Activated CD8-positive, alpha-beta memory T cell treated with anti-CD3 and anti-CD28 coated beads for 4 hours (primary cell): Measurements from ENCODE around the gene EIF2S2.

Experiments
- DNase-seq, 2 donors: peaks; one replicate each; pipeline ENCODE4 v3.0.0-alpha.2; 2020; ENCODE audit warnings: low read depth in 2 of 2

Gene EIF2S2

GRCh38 chr20:34122274-34122980, 10.4 kb upstream of the EIF2S2 start:
- DNase-seq: no peak

- no peak for DNase-seq
Observed at GRCh38 chr20:34120213-34120612, 8.2 kb upstream of the EIF2S2 start.

- DNase-seq: no peak
Observed at GRCh38 chr20:34115232-34115631, 3.2 kb upstream of the EIF2S2 start.

- no peak for DNase-seq
Observed at GRCh38 chr20:34114809-34115208, 2.8 kb upstream of the EIF2S2 start.

- DNase-seq: no peak
Observed at GRCh38 chr20:34112600-34113101, 608 bp upstream of the EIF2S2 start.

- DNase-seq: no peak
Observed at GRCh38 chr20:34110745-34111641, 1.1 kb downstream of the EIF2S2 start.

GRCh38 chr20:34110025-34110744, 1.9 kb downstream of the EIF2S2 start:
- DNase-seq: no peak

- no peak for DNase-seq
Observed at GRCh38 chr20:34109442-34109841, 2.6 kb downstream of the EIF2S2 start.

GRCh38 chr20:34108616-34109174, 3.3 kb downstream of the EIF2S2 start:
- no peak for DNase-seq

GRCh38 chr20:34105978-34106675, 5.9 kb downstream of the EIF2S2 start:
- DNase-seq: no peak

- DNase-seq: no peak
Observed at GRCh38 chr20:34104059-34104458, 8.0 kb downstream of the EIF2S2 start.

GRCh38 chr20:34102342-34102741, 9.7 kb downstream of the EIF2S2 start:
- DNase-seq: no peak

- no peak for DNase-seq
Observed at GRCh38 chr20:34100576-34100975, 11.5 kb downstream of the EIF2S2 start.

- DNase-seq: no peak
Observed at GRCh38 chr20:34099675-34100074, 12.4 kb downstream of the EIF2S2 start.

GRCh38 chr20:34098570-34098969, 13.5 kb downstream of the EIF2S2 start:
- DNase-seq: no peak

GRCh38 chr20:34096699-34097444, 15.2 kb downstream of the EIF2S2 start:
- DNase-seq: no peak

GRCh38 chr20:34095825-34096224, 16.2 kb downstream of the EIF2S2 start:
- DNase-seq: no peak

- DNase-seq: no peak
Observed at GRCh38 chr20:34093895-34094294, 18.1 kb downstream of the EIF2S2 start.

GRCh38 chr20:34091637-34092200, 20.3 kb downstream of the EIF2S2 start:
- DNase-seq: no peak

- DNase-seq: no peak
Observed at GRCh38 chr20:34090645-34091044, 21.4 kb downstream of the EIF2S2 start.
